Cerebellar cortex (tissue), 1 donor: ENCODE measurements around the gene COPZ2.
A peak's percentile ranks its signal among the peaks of the same experiment; 100 is the strongest.
"Not testable (repeated sequence)": the region's sequence is repeated elsewhere in the genome, so short reads cannot be mapped to it uniquely, and the experiment has no call there.

Experiments
- DNase-seq: peaks from one replicate; pipeline ENCODE4 v3.0.0-alpha.2; 2015; ENCODE audit warnings: low spot score

COPZ2 gene

GRCh38 chr17:48006936-48007709, 30.5 kb downstream of the COPZ2 start:
- peak; percentile 35 for DNase-seq

DNA sequence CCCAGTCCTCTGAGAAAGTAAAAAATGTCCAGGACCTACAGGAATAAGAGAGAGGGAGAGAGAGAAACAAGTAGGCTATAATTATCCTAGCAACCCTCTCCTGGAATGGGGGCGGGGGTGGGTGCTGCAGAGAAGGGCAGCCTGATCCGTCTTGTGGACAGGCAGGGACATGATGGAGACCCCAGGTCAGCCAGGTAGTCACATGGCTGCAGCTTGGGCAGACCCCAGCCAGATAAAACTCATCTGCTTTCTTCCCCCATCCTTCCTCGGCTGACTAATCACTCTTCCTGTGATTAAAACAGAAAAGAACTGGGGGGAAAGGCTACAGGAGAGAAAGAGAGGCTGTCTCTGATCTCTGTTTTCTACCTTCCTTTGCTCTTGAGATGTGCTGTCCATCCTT, 32.6 kb downstream of the COPZ2 start:
- DNase-seq, result peak; percentile 50

GRCh38 chr17:48003417-48004151, 34.0 kb downstream of the COPZ2 start:
- DNase-seq, result peak; percentile 70

GRCh38 chr17:48002916-48003416, 34.6 kb downstream of the COPZ2 start:
- no peak for DNase-seq

DNA sequence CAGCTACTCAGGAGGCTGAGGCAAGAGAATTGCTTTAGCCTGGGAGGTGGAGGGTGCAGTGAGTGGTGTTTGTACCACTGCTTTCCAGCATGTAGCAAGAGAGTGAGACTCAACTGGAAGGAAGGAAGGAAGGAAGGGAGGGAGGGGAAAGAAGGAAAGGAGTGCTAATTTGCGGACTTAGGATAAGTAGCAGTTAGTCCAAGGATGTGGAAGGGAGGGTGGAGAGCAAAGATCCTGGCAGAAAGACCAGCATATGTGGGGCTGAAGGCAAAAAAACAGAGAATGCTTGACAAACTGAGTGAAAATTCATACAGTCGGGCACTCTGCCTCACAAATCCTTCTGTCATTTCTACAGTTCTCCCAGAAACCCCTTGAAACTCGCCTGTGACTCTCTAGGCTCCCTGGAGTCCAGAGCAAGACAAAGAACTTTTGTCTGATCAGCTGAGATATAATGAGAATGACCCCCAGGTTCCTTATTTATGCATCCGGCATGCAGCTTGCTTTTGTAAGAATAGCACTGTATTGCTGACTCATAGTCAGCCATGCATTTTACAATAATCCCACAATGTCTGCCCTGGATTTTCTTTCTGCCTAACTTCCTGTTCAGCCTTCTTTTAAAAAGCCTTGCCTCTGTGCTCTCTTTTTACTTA, 35.2 kb downstream of the COPZ2 start:
- DNase-seq, result peak; percentile 80

DNA sequence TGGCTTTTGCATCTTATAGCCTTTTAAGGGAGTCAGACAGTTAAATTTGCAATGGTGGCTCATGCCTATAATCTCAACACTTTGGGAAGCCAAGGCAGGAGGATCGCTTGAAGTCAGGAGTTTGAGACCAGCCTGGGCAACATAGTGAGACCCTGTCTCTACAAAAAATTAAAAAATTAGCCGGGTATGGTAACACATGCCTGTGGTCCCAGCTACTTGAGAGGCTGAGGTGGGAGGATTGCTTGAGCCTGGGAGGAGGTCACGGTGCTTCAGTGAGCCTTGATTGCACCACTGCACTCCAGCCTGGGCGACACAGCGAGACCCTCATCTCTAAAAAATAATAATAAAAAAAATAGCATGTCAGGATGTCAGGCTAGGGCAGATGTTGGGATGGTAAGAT, 35.9 kb downstream of the COPZ2 start:
- not testable (repeated sequence) for DNase-seq

DNA sequence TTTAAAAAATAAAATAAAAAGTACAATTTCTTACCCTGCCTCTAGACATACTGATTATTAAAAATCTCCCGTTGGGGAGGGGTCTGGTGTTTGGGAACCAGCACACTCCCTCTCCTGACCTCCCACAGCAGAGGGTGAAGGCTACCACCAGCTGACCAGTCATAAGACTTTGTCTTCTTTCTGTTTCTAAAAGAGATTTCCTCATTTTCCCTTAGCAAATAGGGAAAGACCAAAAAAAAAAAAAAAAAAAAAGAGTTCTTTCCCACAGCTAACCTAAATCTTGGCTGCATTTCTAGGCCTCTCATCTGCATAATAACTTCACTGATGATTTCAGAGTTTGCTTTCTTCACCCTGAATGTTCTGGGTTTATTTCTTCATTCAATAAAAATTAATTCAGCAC, 36.4 kb downstream of the COPZ2 start:
- DNase-seq, result no peak

DNA sequence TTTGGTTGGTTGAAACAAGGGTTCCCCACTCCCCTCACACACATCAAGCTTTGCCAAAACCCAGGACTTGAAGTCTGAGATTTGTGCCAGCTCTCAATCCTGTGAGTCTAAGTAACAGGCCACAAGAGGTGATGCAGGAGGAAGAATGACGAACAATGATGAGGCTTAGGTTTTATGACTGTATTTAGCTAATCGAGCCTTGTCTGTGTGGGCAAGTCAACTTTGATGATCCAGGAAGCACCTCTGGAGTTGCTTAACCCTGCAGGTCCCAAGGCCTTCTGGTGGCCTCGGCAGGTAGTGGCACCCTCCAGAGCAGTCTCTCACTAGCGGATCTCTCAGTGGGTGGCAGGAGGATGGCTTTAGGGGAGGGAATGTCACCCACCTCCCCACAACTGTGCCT, 38.0 kb downstream of the COPZ2 start:
- DNase-seq, result peak; percentile 70

- no peak for DNase-seq
Measured at GRCh38 chr17:47998044-47998443, 39.6 kb downstream of the COPZ2 start.

GRCh38 chr17:47997586-47997985, 40.0 kb downstream of the COPZ2 start:
- no peak for DNase-seq

DNA sequence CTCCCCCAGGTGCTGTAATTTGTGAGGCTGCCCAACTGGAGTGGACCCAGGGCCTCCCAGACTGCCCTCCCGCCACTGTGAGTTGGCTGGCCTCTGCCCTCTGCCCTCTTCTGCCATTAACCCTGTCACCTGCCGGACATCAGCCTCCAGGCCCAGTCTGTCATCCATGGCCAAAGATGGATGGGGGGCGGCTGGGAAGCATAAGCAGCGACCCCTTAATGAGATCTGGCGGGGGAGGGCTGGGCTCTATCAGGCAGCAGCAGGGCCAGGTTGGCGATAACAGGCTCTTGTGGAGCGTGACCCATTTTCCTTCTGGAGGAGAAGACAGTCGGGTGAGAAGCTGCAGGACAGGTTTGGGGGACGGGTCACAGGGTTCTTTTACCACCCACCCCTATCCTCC, 41.4 kb downstream of the COPZ2 start:
- no peak for DNase-seq

GRCh38 chr17:47995241-47995935, 42.2 kb downstream of the COPZ2 start:
- DNase-seq, result peak; percentile 83

- no peak for DNase-seq
Measured at GRCh38 chr17:47994724-47995123, 42.9 kb downstream of the COPZ2 start.

DNA sequence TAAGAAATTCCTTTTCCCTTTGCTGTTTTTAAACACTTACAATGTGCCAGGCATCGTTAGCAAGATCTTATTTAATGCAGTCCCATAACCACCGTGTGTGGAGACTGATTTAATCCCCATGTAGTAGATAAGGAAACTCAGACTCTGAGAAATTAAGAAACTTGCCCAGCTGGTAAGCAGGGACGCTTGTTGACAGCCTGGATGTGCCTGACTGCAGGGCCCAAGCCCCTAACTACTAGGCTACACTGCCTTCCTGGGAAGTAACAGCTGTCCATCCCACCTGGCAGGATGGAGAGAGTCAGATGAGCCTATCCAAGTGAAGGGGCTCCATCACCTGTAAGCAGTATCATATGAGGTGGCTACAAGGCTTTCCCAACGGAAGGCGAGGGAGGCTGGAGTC, 43.6 kb downstream of the COPZ2 start:
- DNase-seq, result no peak

DNA sequence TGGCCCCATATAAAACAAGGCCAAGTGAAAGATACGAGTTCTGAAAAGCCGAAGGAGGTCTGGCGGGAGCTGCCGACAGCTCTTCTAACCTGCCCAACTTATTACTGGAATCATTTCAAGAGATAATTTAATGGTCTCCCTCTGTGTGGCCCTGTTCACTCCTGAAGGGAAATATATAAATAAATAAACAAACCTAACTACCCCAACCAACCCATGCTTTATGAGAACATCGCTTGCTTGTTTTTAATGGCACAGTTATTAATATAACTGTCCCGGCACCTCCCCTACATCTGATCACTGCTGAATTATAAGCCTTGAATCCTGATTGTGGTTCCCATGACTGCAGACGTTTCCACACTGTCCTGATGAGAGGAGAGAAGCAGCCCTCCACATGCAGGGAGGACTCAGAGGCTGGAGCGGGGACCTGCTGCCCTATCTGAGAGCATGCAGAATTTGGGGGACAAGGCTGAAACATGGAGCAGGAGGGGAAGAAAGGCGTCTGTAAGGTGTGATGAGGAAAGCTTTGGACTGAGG, 44.5 kb downstream of the COPZ2 start:
- no peak for DNase-seq

- DNase-seq, result no peak
Measured at GRCh38 chr17:47992216-47992615, 45.4 kb downstream of the COPZ2 start.

DNA sequence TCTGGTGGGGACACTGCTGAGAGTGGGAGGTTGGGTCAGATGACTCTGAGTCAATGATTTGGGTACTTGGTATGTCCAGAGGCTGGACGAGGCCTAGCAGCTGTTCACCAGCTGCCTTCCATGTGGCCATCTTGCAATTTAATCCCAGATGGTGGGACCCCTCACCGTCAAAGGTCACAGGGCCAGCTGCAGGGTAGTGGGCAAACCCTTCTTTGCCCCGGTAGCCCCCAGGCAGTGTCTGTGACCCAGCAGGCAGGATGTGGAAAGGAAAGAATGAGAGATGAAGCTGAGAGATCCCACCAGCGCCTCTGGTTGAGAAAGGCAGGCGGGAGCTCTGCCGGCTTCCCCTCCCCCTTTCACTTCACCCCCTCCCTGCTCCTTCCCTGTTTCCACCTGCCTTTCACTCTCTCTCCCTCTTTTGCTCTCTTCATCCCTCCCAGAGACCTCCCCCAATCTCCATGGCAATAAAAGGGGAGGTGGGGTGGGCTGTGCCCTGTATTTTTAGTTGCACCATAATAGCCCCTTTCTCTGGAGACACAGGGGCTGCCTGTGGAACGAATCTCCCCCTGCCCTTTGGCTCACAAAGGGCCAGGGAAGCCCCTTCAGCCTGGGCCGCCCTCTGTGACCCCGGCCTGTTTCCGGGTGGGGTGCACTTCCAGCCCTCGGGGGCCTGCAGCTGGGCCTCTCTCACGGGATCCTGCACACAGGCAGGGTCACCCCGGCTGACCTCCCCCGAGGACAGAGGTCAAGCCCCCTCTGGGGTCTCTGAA, 46.5 kb downstream of the COPZ2 start:
- DNase-seq, result peak; percentile 69

DNA sequence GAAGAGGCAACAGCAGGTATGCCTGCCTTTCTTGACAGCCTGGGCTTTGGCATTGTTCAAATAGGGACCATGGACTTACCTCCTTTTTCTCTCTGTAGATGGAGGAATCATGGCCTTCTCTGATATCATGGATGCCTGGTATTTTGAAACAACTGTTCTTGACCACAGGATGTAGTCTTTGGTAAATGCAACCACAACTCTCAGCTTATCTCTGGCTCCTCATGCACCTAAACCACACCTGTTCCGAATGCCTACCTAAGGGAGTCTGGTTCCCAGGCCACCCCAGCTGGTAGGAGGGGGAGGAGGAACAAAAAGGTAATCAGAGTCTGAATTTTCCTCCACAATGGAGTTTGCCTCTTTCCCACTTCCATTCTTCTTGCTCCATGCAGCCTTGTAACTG, 47.9 kb downstream of the COPZ2 start:
- no peak for DNase-seq

DNA sequence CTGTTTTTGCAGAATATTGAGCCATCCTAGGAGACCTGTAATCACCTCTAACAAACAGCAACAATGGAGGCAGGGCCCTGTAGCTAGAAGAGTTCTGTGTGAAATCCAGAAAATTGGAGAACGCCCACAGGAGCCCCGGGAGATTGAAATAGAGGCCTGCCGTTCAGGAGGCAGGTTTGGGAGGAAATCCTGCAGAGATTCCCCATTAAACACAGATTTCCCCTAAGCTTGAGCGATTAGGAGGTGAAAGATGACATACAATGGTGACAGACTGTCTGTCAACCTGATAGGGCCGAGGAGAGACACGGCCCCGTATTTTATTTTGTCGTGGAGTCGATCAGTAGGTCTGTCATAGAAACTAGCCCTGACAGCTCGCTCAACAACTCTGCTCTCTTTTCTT, 48.4 kb downstream of the COPZ2 start:
- DNase-seq, result peak; percentile 38

DNA sequence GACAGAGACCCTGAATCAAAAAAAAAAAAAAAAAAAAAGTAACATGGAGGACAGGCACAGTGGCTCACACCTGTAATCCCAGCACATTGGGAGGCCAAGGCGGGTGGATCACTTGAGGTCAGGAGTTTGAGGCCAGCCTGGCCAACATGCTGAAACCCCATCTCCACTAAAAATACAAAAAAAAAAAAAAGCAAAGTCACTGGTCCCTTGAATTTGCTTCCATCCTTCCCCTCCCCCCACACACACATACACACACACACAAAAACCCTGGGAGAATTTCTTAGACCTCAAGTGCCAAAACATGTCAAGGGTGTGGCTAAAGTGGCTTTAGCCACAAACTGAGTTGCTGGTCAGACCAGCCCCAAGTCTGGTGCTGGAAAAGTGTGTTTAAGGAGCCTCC, 49.2 kb downstream of the COPZ2 start:
- not testable (repeated sequence) for DNase-seq

DNA sequence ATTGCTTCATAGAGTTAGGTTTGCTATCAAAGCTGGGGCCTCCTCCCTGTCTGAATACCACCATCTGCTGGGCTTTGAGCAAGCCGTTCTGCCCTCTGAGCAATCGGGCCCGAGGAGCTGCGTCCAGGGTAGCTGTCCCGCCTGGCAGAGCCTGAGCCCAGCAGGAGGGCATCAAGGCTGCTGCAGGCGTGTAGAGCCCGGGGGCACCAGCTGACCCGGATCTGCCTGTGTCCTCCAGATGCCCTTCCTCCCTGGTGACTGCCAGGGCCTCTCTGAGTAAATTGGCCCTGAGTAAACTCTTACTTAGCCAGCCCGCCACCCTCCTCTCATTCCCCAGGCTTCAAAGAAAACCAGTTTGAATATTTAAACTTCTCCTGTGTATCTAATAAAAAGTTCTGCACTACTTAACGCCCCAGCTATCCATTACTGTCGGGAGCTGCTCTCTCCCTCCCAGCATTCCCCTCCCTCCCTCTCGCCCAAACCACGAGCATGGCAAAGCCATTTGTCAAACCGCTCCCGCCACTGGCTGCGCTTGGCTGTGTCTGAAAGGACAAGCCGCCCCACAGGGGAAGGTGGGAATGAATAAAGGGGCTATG, 50.3 kb downstream of the COPZ2 start:
- no peak for DNase-seq
